ENCODE results near the gene EPRS1.

EPRS1 gene

GRCh38 chr1:220084460-220084859, 38.2 kb upstream of the EPRS1 start:
- peaks cover 63% of the 10 kb centered on the region for H3K36me3 ChIP-seq (ENCODE audit: control insufficient read depth, low read length)
- no peaks in the 10 kb centered on the region for H3K27me3 ChIP-seq (ENCODE audit: control insufficient read depth, low read length)
- peak overlapping the region; percentile 71 for H3K4me2 ChIP-seq (ENCODE audit: low read length)
- H3K9me2 ChIP-seq (replicated peaks; ENCODE audit: control insufficient read depth, low read length), result no peaks in the 10 kb centered on the region
- peaks cover 2% of the 10 kb centered on the region; the same call in 1 of the 2 replicates for H4K20me1 ChIP-seq (ENCODE audit: control insufficient read depth, insufficient read depth, low read depth, low read length)
- no peak for TF ChIP-seq CTCF (IDR thresholded peaks at IDR 0.05; ENCODE audit: low read depth, low read length, poor library complexity, severe bottlenecking)
- no peak for TF ChIP-seq EZH2phosphoT487 (IDR thresholded peaks at IDR 0.05; ENCODE audit: borderline replicate concordance, low read length)
- H3K27ac ChIP-seq (ENCODE audit: low read depth, low read length), result peak overlapping the region; percentile 82; the same call in 1 of the 2 replicates
- peaks cover 98% of the 10 kb centered on the region for H3K79me2 ChIP-seq (ENCODE audit: control insufficient read depth, low read length)
- no peak overlapping the region for H3K4me3 ChIP-seq (ENCODE audit: low read length)
- H3K9me3 ChIP-seq (ENCODE audit: control insufficient read depth, insufficient read depth, low read length), result no peaks in the 10 kb centered on the region
- H3F3A ChIP-seq (ENCODE audit: control insufficient read depth, insufficient read depth), result peaks cover 15% of the 10 kb centered on the region
- H3K4me1 ChIP-seq (ENCODE audit: control insufficient read depth, low read length), result peaks cover 40% of the 10 kb centered on the region

- H3K4me3 ChIP-seq (ENCODE audit: low read length), result no peak overlapping the region
- H3K4me1 ChIP-seq (ENCODE audit: control insufficient read depth, low read length), result no peaks in the 10 kb centered on the region
- H3K27ac ChIP-seq (ENCODE audit: low read depth, low read length), result no peak overlapping the region
- 0 out of 2 replicates have a peak, but pooled peaks cover 4% of the 10 kb centered on the region for H3F3A ChIP-seq (ENCODE audit: control insufficient read depth, insufficient read depth)
- H3K79me2 ChIP-seq (ENCODE audit: control insufficient read depth, low read length), result peaks cover 70% of the 10 kb centered on the region
- TF ChIP-seq EZH2phosphoT487 (IDR thresholded peaks at IDR 0.05; ENCODE audit: borderline replicate concordance, low read length) (no peak), CTCF (IDR thresholded peaks at IDR 0.05; ENCODE audit: low read depth, low read length, poor library complexity, severe bottlenecking) (no peak)
- peaks cover 74% of the 10 kb centered on the region for H3K36me3 ChIP-seq (ENCODE audit: control insufficient read depth, low read length)
- no peaks in the 10 kb centered on the region for H3K27me3 ChIP-seq (ENCODE audit: control insufficient read depth, low read length)
- H3K4me2 ChIP-seq (ENCODE audit: low read length), result no peak overlapping the region
- H3K9me2 ChIP-seq (replicated peaks; ENCODE audit: control insufficient read depth, low read length), result no peaks in the 10 kb centered on the region
- H4K20me1 ChIP-seq (ENCODE audit: control insufficient read depth, insufficient read depth, low read depth, low read length), result peaks cover 2% of the 10 kb centered on the region; the same call in 1 of the 2 replicates
- no peaks in the 10 kb centered on the region for H3K9me3 ChIP-seq (ENCODE audit: control insufficient read depth, insufficient read depth, low read length)
These were observed 31.6 kb upstream of the EPRS1 start for GRCh38 chr1:220077887-220078286.

GRCh38 chr1:220076861-220077762, 30.8 kb upstream of the EPRS1 start:
- Histone ChIP-seq H3K4me1 (ENCODE audit: control insufficient read depth, low read length) (no peaks in the 10 kb centered on the region), H3K36me3 (ENCODE audit: control insufficient read depth, low read length) (peaks cover 76% of the 10 kb centered on the region), H3K27ac (ENCODE audit: low read depth, low read length) (no peak overlapping the region), H4K20me1 (ENCODE audit: control insufficient read depth, insufficient read depth, low read depth, low read length) (no peaks in the 10 kb centered on the region), H3K4me2 (ENCODE audit: low read length) (no peak overlapping the region), H3K27me3 (ENCODE audit: control insufficient read depth, low read length) (no peaks in the 10 kb centered on the region), H3K9me2 (replicated peaks; ENCODE audit: control insufficient read depth, low read length) (no peaks in the 10 kb centered on the region), H3K9me3 (ENCODE audit: control insufficient read depth, insufficient read depth, low read length) (no peaks in the 10 kb centered on the region), H3F3A (ENCODE audit: control insufficient read depth, insufficient read depth) (0 out of 2 replicates have a peak, but pooled peaks cover 4% of the 10 kb centered on the region), H3K79me2 (ENCODE audit: control insufficient read depth, low read length) (peaks cover 62% of the 10 kb centered on the region), H3K4me3 (ENCODE audit: low read length) (no peak overlapping the region)
- TF ChIP-seq CTCF (IDR thresholded peaks at IDR 0.05; ENCODE audit: low read depth, low read length, poor library complexity, severe bottlenecking), result no peak
- TF ChIP-seq EZH2phosphoT487 (IDR thresholded peaks at IDR 0.05; ENCODE audit: borderline replicate concordance, low read length), result no peak
